ENCODE data around the gene RHBDD1. TPM values are rescaled to one million over a fixed set of nuclear protein-coding genes. Genes with fewer than 3 reads are reported as not detected.
"Not testable (repeated sequence)": the region's sequence is repeated elsewhere in the genome, so short reads cannot be mapped to it uniquely, and the experiment has no call there.

RHBDD1 gene
- total RNA-seq, 1 experiment from 2014 or later: 8.7 TPM

DNA sequence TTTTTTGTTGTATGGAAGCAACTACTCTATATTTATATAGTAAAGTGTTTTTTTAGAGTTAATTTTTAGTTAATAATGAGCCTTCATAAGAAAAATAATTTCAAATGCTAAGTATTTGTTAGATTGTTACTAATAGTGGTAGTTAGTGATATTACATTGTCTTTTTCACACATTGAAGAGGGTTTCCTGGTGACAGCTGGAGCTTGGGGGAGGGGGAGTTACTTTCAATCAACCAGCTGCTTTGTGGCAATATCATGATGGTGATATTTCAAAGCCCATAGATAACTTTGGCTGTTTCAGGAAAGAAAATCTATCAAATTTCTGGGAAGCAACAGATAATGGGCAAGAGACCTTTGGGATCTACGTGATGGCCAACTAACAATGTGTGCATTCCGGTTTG lies 4.1 kb downstream of the RHBDD1 start:
- no peak for DNase-seq (ENCODE audit: low spot score)

- DNase-seq (ENCODE audit: low spot score): not testable (repeated sequence)
Measured at GRCh38 chr2:226843001-226843400, 7.1 kb downstream of the RHBDD1 start.

DNA sequence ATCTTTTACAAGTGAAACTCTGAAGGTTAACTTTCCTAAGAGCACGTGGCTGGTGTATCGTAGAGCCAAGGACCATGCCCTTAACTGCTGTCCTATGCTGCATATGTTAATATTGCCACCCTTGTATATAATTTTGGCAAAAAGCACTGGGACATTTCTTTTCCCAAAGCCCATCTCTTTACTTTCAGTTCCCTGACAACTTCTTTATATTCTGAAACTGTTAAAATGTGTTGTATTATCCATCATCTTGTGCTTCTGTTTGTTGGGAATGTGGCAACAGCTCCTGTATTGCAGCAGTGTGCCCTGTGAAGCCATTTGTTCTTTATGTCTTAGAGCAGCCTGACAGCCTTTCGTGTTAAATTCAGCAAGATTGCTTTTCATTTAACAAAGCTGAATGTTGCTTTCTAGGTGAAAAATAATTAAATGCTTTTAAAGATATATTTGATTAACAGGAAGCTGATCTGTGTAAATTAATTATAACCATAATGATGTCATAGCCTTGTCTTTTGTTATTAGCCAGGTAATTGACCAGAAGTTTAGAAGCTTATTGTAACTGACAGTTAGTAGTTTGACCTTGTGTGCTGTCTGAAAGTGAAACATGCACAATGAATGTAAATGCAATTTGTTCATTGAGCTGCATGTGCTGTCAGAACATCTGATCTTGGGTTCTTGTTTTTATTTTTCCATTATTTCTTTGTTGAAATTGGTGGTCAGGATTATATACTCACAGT lies 9.7 kb downstream of the RHBDD1 start:
- DNase-seq (ENCODE audit: low spot score): no peak

DNA sequence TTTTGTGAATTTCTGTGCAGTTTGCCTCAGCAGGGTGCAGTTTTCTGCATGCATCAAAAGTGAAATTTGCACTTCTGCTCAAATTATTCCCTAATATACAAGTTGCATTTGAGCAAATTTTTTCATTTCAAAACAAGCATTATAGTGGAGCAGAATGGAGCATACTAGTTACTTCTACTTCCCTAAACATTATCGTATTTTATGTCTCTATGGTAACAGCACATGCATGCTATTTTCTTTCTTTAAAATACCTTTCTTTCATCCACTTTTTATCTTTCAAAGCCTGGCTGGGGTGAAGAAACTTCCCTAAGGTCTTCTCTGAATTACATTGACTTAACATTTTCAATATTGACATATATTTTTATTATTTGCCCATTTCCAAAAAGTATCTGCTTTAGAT lies 11.2 kb downstream of the RHBDD1 start:
- no peak for DNase-seq (ENCODE audit: low spot score)

- DNase-seq (ENCODE audit: low spot score): no peak
Measured at GRCh38 chr2:226847511-226847910, 11.7 kb downstream of the RHBDD1 start.

DNA sequence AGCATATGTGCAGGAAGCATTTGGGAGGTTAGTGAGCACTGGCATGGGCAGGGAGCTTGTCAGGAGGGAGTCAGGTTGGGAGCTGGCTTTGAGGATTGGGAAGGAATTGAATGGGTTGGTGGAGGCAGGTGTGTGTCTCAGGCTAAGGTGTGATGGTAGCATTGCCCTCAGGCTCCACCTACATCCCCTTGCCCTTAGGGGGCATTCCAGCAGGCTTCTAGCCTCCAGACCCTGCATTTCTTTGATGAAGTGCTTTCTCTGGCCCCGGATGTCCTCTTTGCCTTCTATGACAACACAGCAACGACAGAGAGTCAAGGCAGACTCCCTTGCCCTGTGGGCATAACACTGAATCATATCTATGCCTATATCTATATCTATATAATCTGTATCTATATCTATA lies 13.5 kb downstream of the RHBDD1 start:
- no peak for DNase-seq (ENCODE audit: low spot score)

DNA sequence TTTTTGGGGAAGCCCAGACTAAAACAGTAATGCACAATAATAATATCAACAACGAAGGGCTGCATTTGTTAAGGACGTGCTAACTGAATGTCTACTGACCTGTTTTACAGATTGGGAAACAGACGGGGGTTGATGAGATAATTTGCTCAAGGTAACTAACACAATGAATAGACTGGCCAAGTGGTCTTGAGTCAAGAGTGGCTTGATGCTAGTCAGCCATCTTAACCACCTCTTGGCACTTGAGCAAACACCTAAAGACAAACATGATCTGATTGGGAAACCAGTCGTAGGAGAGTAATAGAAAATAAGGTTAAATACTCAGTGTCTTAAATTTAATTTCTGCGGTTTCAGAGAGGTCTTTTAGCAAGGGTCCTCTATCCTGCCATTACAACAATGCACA lies 14.2 kb downstream of the RHBDD1 start:
- no peak for DNase-seq (ENCODE audit: low spot score)

DNA sequence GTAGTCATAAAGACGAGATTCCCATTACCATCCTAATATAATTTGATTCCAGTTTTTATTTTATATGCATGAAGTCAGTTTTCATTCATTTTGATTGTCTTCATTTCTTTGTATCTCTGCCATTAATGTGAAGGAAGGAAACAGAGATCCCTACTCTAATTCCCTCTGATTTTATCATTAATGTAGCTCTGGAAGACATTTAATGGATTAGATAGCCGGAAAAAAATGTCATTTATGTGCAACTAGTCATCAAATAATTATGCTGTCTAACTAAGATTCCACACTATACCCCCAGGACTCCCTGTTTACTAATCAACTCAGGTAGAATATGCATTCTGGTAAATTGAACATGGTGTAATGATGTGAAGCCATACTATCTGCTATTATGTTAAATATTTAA lies 19.9 kb downstream of the RHBDD1 start:
- DNase-seq (ENCODE audit: low spot score): no peak

GRCh38 chr2:226860087-226860486 lies 24.2 kb downstream of the RHBDD1 start:
- DNase-seq (ENCODE audit: low spot score): no peak

DNA sequence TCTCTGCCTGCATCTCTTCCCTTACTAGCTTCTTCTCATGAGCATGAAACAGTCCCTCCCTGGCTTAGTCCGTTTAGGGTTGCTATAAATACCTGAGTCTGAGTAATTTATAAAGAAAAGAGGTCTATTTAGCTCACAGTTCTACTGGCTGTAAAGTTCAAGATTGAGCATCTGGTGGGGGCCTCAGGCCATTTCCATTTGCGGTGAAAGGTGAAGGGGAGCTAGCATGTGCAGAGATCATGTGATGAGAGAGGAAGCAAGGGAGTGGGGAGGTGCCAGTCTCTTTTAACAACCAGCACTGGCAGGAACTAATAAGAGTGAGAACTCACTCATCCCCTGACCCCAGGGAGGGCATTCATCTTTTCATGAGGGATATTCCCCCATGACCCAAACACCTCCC lies 26.8 kb downstream of the RHBDD1 start:
- no peak for DNase-seq (ENCODE audit: low spot score)

GRCh38 chr2:226865273-226865672 lies 29.4 kb downstream of the RHBDD1 start:
- DNase-seq (ENCODE audit: low spot score): no peak

- DNase-seq (ENCODE audit: low spot score): no peak
Measured at GRCh38 chr2:226865710-226866109, 29.9 kb downstream of the RHBDD1 start.

DNA sequence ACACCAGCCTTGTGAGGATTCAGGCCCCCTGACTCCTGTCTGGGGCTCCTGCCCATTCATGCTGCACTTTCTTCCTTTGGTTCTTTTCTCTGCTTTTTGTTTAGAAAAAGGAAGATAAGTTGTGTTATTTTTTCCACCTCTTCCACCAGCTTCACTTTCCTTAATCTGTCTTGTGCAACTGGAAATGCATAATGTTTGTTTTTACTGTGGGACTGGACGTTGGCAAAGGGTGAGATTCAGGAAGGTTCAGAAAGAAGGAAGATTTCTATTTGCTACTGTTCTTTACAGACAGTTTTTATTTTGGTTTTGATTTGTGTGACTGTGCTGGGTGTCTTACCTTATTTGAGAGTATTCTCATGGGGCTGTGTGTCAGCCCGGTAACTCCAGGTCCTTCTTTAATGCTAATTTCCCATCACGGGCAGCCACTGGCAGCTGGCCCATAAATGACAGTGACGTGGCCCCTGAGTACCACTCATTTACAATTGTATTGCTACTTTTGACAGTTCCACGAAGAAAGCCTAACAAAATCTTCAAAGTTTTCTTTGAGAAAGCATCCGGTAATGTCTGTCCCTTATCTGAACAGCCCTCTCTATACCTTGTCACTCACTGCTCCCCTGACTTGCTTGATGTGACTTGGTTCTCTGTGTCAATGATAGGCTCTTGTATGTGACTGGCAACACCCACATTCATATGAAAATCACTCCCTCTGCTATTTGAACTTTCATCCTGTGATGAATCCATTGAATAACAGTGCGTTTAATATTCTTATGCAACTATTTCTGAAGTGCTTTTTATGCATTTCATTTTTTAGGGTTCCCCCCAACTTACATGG lies 32.7 kb downstream of the RHBDD1 start:
- no peak for DNase-seq (ENCODE audit: low spot score)

DNA sequence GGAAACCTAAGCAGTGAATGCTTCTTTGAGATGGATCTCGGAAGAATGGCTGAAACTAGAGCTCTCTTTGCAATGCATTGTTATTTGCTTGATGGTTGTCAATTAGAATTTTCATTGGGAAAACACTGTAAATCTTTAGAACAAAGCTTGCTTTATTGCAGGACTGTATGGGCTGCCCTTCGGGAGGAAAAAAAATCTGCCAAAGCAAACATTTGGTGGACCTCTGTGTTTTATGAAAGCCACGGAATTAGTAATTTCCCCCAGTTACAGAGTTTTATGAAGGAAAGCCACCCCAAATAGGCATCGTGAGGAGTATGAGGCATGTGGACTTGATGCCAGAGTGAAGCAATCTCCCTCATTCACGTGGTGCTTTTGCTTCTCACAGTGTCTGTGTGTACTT lies 33.5 kb downstream of the RHBDD1 start:
- DNase-seq (ENCODE audit: low spot score): no peak

GRCh38 chr2:226873051-226873620 lies 37.3 kb downstream of the RHBDD1 start:
- no peak for DNase-seq (ENCODE audit: low spot score)

- no peak for DNase-seq (ENCODE audit: low spot score)
Measured at GRCh38 chr2:226873826-226874225, 38.0 kb downstream of the RHBDD1 start.

GRCh38 chr2:226874749-226875148 lies 38.9 kb downstream of the RHBDD1 start:
- no peak for DNase-seq (ENCODE audit: low spot score)

GRCh38 chr2:226875438-226876225 lies 39.8 kb downstream of the RHBDD1 start:
- no peak for DNase-seq (ENCODE audit: low spot score)

DNA sequence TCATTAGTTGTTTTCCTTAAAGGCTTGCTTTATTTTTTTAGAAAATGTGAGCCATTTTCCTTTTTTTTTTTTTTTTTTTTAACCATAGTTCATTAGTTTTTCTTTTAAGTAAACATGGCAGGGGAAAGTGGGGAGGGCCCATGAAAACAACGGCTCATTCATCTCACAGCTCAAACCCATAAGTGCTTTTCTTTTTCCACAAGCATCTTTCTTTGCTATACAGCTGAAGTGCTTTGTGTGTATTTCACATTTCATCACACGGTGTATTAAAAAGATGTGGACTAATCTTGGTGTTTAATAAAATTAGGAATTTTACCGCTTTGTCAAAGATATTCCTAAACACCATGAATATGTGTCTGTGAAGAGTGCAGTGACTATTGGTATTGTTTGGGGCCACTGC lies 41.6 kb downstream of the RHBDD1 start:
- no peak for DNase-seq (ENCODE audit: low spot score)

DNA sequence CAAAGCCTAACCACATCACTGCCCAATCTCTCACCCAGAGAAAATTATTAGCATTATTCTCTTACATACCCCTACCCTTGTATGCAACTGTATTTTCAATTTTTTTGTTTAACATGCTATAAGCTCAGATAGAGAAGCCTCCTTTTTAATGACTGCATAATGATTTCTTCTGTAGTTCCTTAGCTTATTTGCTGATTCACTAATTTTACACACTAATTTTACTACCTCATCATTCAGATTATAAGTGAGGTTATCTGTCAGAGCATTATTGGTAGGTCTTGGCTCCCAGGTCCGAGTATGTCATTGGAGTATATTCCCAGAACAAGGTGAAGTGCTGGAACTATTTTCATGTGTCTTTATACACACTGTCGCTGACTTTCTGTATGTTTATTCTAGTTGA lies 45.4 kb downstream of the RHBDD1 start:
- no peak for DNase-seq (ENCODE audit: low spot score)

DNA sequence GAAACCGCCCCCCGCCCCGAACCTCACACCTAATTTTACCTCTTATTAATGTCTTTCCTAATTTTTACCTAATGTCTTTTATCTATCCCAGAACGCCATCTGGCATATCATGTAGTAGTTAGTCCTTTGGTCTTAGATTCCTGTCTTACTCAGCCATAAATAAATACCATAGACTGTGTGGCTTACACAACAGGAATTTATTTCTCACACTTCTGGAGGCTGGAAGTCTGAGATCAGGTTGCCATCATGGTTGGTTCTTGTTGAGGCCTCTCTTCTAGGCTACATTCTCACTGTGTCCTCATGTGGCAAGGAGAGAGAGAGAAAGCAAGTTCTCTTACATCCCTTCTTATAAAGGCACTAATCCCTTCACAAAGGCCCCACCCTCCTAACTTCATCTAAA lies 46.8 kb downstream of the RHBDD1 start:
- DNase-seq (ENCODE audit: low spot score): no peak

DNA sequence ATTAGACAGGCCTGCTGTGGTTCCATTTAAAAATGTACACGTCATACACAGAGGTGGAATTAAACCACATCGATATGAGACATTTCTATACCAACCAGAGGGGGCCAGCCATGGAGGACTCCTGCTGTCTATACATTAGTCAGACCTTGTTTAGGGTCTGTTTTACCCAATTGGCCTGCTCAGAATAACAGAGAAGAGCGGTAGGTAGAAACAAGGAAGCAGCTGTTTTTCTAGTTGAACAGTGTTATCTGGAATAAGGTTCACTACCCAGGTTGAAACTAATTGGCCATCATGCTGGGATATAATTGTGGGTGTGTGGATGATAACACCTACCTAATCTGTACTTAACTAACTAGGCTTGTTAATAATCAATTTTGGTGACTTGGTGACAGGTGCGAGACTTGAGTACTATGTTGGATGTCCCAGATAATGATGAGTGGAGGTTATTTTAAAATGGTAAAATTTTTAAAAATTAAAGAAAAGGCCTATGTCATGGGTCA lies 47.5 kb downstream of the RHBDD1 start:
- DNase-seq (ENCODE audit: low spot score): no peak

All from HT-29 (cell line).